WTC11 (cell line): ENCODE results near the gene SCUBE1. TPM values are rescaled to one million over a fixed set of nuclear protein-coding genes. Genes with fewer than 3 reads are reported as not detected.
A peak's percentile ranks its signal among the peaks of the same experiment; 100 is the strongest.

ENCODE experiments used
- ATAC-seq: fragments of 200-7000 bp; cut with Tn5 transposase; 2 replicates; pipeline ENCODE4 v1.10.0; 2021; ENCODE audit warnings: mild to moderate bottlenecking, moderate library complexity
- CTCF ChIA-PET: fragments of 300-600 bp; sonication (Branson Sonifier 250); formaldehyde crosslinking; loops from one replicate; lab custom pipeline; 2021; ENCODE audit warnings: antibody characterized with exemption; lab: Charles Lee
- POLR2A ChIA-PET: fragments of 350-600 bp; sonication (Branson Sonifier 250); formaldehyde crosslinking; loops from one replicate; lab custom pipeline; 2021; ENCODE audit warnings: antibody characterized with exemption; lab: Charles Lee
- DNase-seq: peaks from one replicate; pipeline ENCODE4 v3.0.0; 2021; ENCODE audit warnings: low spot score
- H3K27ac Mint-ChIP-seq: 2 replicates; pipeline ENCODE4 v1.8.0; 2021; ENCODE audit warnings: mixed read lengths
- H3K27me3 Mint-ChIP-seq: 2 replicates; pipeline ENCODE4 v1.8.0; 2021; ENCODE audit warnings: low read depth, mild to moderate bottlenecking, moderate library complexity, mixed read lengths
- H3K36me3 Mint-ChIP-seq: 2 replicates; pipeline ENCODE4 v1.8.0; 2021; ENCODE audit warnings: mixed read lengths
- H3K4me1 Mint-ChIP-seq: 2 replicates; pipeline ENCODE4 v1.8.0; 2022; ENCODE audit warnings: mixed read lengths
- H3K4me3 Mint-ChIP-seq: 2 replicates; pipeline ENCODE4 v1.8.0; 2021; ENCODE audit warnings: mild to moderate bottlenecking, moderate library complexity, mixed read lengths
- H3K9me3 Mint-ChIP-seq: 2 replicates; pipeline ENCODE4 v1.8.0; 2021; ENCODE audit warnings: mixed read lengths
- ARID4B ChIP-seq: sonication (generic); formaldehyde crosslinking; IDR thresholded peaks from 2 replicates; pipeline ENCODE4 v1.8.0; 2023; ENCODE audit warnings: missing genetic modification reagents, mild to moderate bottlenecking, borderline replicate concordance
- E2F4 ChIP-seq: sonication (generic); formaldehyde crosslinking; IDR thresholded peaks from 2 replicates; pipeline ENCODE4 v1.8.1; 2022; ENCODE audit warnings: low read depth, mild to moderate bottlenecking, moderate library complexity, missing genetic modification reagents, borderline replicate concordance
- PRDM15 ChIP-seq: sonication (generic); formaldehyde crosslinking; IDR thresholded peaks from 2 replicates; pipeline ENCODE4 v1.8.0; 2022; ENCODE audit warnings: missing genetic modification reagents
- TEAD4 ChIP-seq: sonication (generic); formaldehyde crosslinking; IDR thresholded peaks from 2 replicates; pipeline ENCODE4 v1.8.0; 2022; ENCODE audit warnings: mild to moderate bottlenecking, missing genetic modification reagents
- TP53 ChIP-seq: sonication (generic); formaldehyde crosslinking; IDR thresholded peaks from 2 replicates; pipeline ENCODE4 v1.8.1; 2023; ENCODE audit warnings: mild to moderate bottlenecking, missing genetic modification reagents
- ZBTB43 ChIP-seq: sonication (generic); formaldehyde crosslinking; IDR thresholded peaks from 2 replicates; pipeline ENCODE4 v1.8.1; 2023; ENCODE audit warnings: mild to moderate bottlenecking, missing genetic modification reagents
- ZNF396 ChIP-seq: fragments of 250-450 bp; sonication (Bioruptor Pico); IDR thresholded peaks from 2 replicates; pipeline ENCODE4 v1.8.0; 2021; ENCODE audit warnings: mild to moderate bottlenecking, moderate library complexity, borderline replicate concordance
- ZNF423 ChIP-seq: fragments of 250-450 bp; sonication (Bioruptor Pico); IDR thresholded peaks from 2 replicates; pipeline ENCODE4 v2.1.2; 2022; ENCODE audit warnings: mild to moderate bottlenecking, moderate library complexity
- ZNF671 ChIP-seq: fragments of 250-450 bp; sonication (Bioruptor Pico); IDR thresholded peaks from 2 replicates; pipeline ENCODE4 v1.8.0; 2021; ENCODE audit warnings: mild to moderate bottlenecking
- total RNA-seq: library from RNA; stranded (reverse); gene quantifications from 3 replicates; pipeline ENCODE4 v1.2.3, GENCODE V29; 2021
- TF ChIP-seq, protein P1 (sequence below): sonication (generic); formaldehyde crosslinking; IDR thresholded peaks from 2 replicates; pipeline ENCODE4 v1.8.0; 2022; ENCODE audit warnings: mild to moderate bottlenecking, missing genetic modification reagents
- TF ChIP-seq, protein P2 (sequence below): fragments of 250-450 bp; sonication (Bioruptor Pico); IDR thresholded peaks from 2 replicates; pipeline ENCODE4 v1.9.0; 2021; ENCODE audit warnings: mild to moderate bottlenecking
- TF ChIP-seq, protein P3 (sequence below): fragments of 250-450 bp; sonication (Bioruptor Pico); IDR thresholded peaks from 2 replicates; pipeline ENCODE4 v1.9.0; 2021; ENCODE audit warnings: mild to moderate bottlenecking

Gene SCUBE1
- total RNA-seq, 1 experiment from 2014 or later = 6.9 TPM

- TF ChIP-seq E2F4 (CRISPR knock-in tag) = no peak
- TF ChIP-seq, all 79 proteins: peak for 2
These were observed 191.2 kb downstream of the SCUBE1 start (continued) for GRCh38 chr22:43152003-43152356.

DNA sequence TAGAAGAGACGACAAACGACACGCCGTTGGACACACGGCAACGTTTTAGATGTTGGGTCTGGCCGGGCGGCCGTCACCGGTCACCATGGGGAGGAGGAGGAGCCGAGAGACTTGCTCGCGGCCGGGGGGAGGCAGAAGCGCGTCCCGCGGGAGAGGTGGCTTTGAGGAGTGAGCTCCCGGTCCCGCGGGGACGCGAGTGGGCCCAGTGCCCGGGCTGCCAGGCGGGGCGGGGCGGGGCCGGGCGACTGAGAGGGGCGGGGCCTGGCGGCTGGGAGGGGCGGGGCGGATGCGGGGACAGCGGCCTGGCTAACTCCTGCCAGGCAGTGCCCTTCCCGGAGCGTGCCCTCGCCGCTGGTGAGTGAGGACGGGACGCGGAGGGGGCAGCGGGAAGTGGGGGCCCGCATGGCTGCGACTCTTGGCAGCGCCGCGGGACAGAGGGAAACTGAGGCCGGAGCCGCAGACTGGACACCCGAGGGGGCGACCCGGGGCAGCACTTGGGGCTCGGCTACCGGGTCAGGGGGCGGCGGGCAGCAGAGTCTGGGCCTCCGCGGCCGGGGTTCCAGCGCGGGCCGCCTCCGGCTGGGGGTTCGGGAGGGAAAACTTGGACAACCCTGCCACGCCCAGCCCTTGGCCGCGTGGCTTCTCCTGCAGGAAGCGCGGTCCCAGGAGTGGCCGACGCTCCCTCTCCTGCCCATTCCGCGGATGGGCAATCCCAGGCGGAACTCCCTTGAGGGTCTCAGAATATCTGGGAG is 191.7 kb downstream of the SCUBE1 start, which contains the start of gene TSPO:
Gene TSPO, plus strand, starts transcription at position 309 of the 752 bp plus-strand sequence. CDS start 7,680 bp downstream, outside the sequence.
- Mint-ChIP-seq H3K9me3 (no peaks in the 10 kb centered on the region), H3K4me1 (peaks cover 8% of the 10 kb centered on the region), H3K27ac (no peak within 1 kb of the TSS), H3K36me3 (no peaks in the 10 kb centered on the region), H3K4me3 (peak within 1 kb of the TSS; percentile 88), H3K27me3 (peaks cover 14% of the 10 kb centered on the region)
- TF ChIP-seq ZNF671 (CRISPR knock-in tag) = no peak
- TF ChIP-seq PRDM15 (CRISPR knock-in tag) = peak; percentile 82
- TF ChIP-seq ZBTB43 (CRISPR knock-in tag) = 0 out of 2 replicates have a peak, but pooled peaks have one; percentile 57
- 0 out of 2 replicates have a peak, but pooled peaks have one; percentile 54 for TF ChIP-seq ARID4B
- TF ChIP-seq, protein P1, sequence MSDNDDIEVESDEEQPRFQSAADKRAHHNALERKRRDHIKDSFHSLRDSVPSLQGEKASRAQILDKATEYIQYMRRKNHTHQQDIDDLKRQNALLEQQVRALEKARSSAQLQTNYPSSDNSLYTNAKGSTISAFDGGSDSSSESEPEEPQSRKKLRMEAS (CRISPR knock-in tag) = peak; percentile 71; the same call in 1 of the 2 replicates
- TF ChIP-seq ZNF423 (CRISPR knock-in tag) = no peak
- TF ChIP-seq TEAD4 (CRISPR knock-in tag) = no peak
- no peak for TF ChIP-seq TP53 (CRISPR knock-in tag)
- TF ChIP-seq, protein P2, sequence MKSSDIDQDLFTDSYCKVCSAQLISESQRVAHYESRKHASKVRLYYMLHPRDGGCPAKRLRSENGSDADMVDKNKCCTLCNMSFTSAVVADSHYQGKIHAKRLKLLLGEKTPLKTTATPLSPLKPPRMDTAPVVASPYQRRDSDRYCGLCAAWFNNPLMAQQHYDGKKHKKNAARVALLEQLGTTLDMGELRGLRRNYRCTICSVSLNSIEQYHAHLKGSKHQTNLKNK (CRISPR knock-in tag) = no peak
- TF ChIP-seq, protein P3, sequence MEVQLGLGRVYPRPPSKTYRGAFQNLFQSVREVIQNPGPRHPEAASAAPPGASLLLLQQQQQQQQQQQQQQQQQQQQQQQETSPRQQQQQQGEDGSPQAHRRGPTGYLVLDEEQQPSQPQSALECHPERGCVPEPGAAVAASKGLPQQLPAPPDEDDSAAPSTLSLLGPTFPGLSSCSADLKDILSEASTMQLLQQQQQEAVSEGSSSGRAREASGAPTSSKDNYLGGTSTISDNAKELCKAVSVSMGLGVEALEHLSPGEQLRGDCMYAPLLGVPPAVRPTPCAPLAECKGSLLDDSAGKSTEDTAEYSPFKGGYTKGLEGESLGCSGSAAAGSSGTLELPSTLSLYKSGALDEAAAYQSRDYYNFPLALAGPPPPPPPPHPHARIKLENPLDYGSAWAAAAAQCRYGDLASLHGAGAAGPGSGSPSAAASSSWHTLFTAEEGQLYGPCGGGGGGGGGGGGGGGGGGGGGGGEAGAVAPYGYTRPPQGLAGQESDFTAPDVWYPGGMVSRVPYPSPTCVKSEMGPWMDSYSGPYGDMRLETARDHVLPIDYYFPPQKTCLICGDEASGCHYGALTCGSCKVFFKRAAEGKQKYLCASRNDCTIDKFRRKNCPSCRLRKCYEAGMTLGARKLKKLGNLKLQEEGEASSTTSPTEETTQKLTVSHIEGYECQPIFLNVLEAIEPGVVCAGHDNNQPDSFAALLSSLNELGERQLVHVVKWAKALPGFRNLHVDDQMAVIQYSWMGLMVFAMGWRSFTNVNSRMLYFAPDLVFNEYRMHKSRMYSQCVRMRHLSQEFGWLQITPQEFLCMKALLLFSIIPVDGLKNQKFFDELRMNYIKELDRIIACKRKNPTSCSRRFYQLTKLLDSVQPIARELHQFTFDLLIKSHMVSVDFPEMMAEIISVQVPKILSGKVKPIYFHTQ = no peak
- TF ChIP-seq ZNF396 (CRISPR knock-in tag) = no peak
- DNase-seq (no peak), ATAC-seq (peak; percentile 67)
- ChIA-PET CTCF (no interaction called here), POLR2A (no interaction called here)
